H9 (cell line): ENCODE results near the gene KCTD16. TPM values are rescaled to one million over a fixed set of nuclear protein-coding genes. Genes with fewer than 3 reads are reported as not detected.

Experiments
- DNase-seq: peaks from one replicate; pipeline ENCODE4 v3.0.0-alpha.2; 2017
- H2AFZ ChIP-seq: one replicate; pipeline ENCODE4 v1.6.1; 2013; ENCODE audit warnings: mild to moderate bottlenecking, low read length, control low read depth, moderate library complexity
- H2AK5ac ChIP-seq: 2 replicates; pipeline ENCODE4 v1.6.1; 2013; ENCODE audit warnings: low read length, control low read depth, mixed read lengths; ENCODE audit not compliant: insufficient read length
- H2BK120ac ChIP-seq: one replicate; pipeline ENCODE4 v1.6.1; 2013; ENCODE audit warnings: low read depth, mild to moderate bottlenecking, low read length, control low read depth, inconsistent platforms; ENCODE audit not compliant: poor library complexity, severe bottlenecking
- H2BK12ac ChIP-seq: 2 replicates; pipeline ENCODE4 v1.6.1; 2013; ENCODE audit warnings: low read length, control low read depth, mixed read lengths, low read depth; ENCODE audit not compliant: insufficient read length
- H2BK15ac ChIP-seq: 2 replicates; pipeline ENCODE4 v1.6.1; 2013; ENCODE audit warnings: low read depth, low read length, control low read depth
- H2BK20ac ChIP-seq: one replicate; pipeline ENCODE4 v1.6.1; 2013; ENCODE audit warnings: low read depth, mild to moderate bottlenecking, low read length, control low read depth, inconsistent platforms; ENCODE audit not compliant: poor library complexity, severe bottlenecking
- H2BK5ac ChIP-seq: 2 replicates; pipeline ENCODE4 v1.6.1; 2013; ENCODE audit warnings: low read length, control low read depth, mixed read lengths; ENCODE audit not compliant: insufficient read length
- H3K14ac ChIP-seq: 2 replicates; pipeline ENCODE4 v1.6.1; 2013; ENCODE audit warnings: low read length, control low read depth; ENCODE audit not compliant: insufficient read depth
- H3K18ac ChIP-seq: 2 replicates; pipeline ENCODE4 v1.6.1; 2013; ENCODE audit warnings: low read depth, mild to moderate bottlenecking, mixed read lengths, low read length, control low read depth; ENCODE audit not compliant: insufficient read length
- H3K23ac ChIP-seq: 2 replicates; pipeline ENCODE4 v1.6.1; 2013; ENCODE audit warnings: low read length, control low read depth, mixed read lengths, low read depth; ENCODE audit not compliant: insufficient read length
- H3K23me2 ChIP-seq: 2 replicates; pipeline ENCODE4 v1.6.1; 2013; ENCODE audit warnings: low read depth, mild to moderate bottlenecking, mixed read lengths, low read length, control low read depth; ENCODE audit not compliant: insufficient read length, poor library complexity, severe bottlenecking
- H3K27ac ChIP-seq: 2 replicates; pipeline ENCODE4 v1.5.1; 2013; ENCODE audit warnings: low read length, control low read depth, mixed read lengths, low read depth; ENCODE audit not compliant: insufficient read length
- H3K27me3 ChIP-seq: 2 replicates; pipeline ENCODE4 v1.6.1; 2013; ENCODE audit warnings: low read length, control low read depth, inconsistent platforms; ENCODE audit not compliant: insufficient read depth
- H3K4ac ChIP-seq: 2 replicates; pipeline ENCODE4 v1.6.1; 2013; ENCODE audit warnings: low read depth, mild to moderate bottlenecking, control low read depth, inconsistent platforms, low read length, moderate library complexity
- H3K4me1 ChIP-seq: 2 replicates; pipeline ENCODE4 v1.6.1; 2013; ENCODE audit warnings: low read length, control low read depth, inconsistent platforms; ENCODE audit not compliant: insufficient read depth
- H3K4me2 ChIP-seq: 2 replicates; pipeline ENCODE4 v1.6.1; 2013; ENCODE audit warnings: low read length, control low read depth, mixed read lengths; ENCODE audit not compliant: insufficient read length, insufficient read depth
- H3K56ac ChIP-seq: 2 replicates; pipeline ENCODE4 v1.6.1; 2013; ENCODE audit warnings: low read depth, mild to moderate bottlenecking, mixed read lengths, low read length, control low read depth; ENCODE audit not compliant: insufficient read length
- H3K79me1 ChIP-seq: 2 replicates; pipeline ENCODE4 v1.6.1; 2013; ENCODE audit warnings: low read depth, mild to moderate bottlenecking, moderate library complexity, low read length, control low read depth, inconsistent platforms; ENCODE audit not compliant: insufficient read depth, poor library complexity, severe bottlenecking
- H3K79me2 ChIP-seq: 2 replicates; pipeline ENCODE4 v1.6.1; 2013; ENCODE audit warnings: low read length, control low read depth, inconsistent platforms; ENCODE audit not compliant: insufficient read depth
- H3K9ac ChIP-seq: 2 replicates; pipeline ENCODE4 v1.6.1; 2013; ENCODE audit warnings: low read length, control low read depth, mixed read lengths; ENCODE audit not compliant: insufficient read length; ENCODE audit errors: extremely low read depth
- H3K9me3 ChIP-seq: one replicate; pipeline ENCODE4 v1.6.1; 2013; ENCODE audit warnings: low read depth, low read length, inconsistent platforms; ENCODE audit not compliant: control insufficient read depth
- H3T11ph ChIP-seq: one replicate; pipeline ENCODE4 v1.6.1; 2013; ENCODE audit warnings: mild to moderate bottlenecking, low read length, control low read depth, inconsistent platforms
- H4K20me1 ChIP-seq: one replicate; pipeline ENCODE4 v1.6.1; 2013; ENCODE audit not compliant: control insufficient read depth, insufficient read length, insufficient read depth
- H4K5ac ChIP-seq: 2 replicates; pipeline ENCODE4 v1.6.1; 2013; ENCODE audit warnings: low read depth, mild to moderate bottlenecking, mixed read lengths, low read length, control low read depth; ENCODE audit not compliant: insufficient read length
- H4K8ac ChIP-seq: replicated peaks from 2 replicates; pipeline ENCODE4 v1.6.1; 2013; ENCODE audit warnings: low read length, control low read depth, mixed read lengths, low read depth; ENCODE audit not compliant: insufficient read length
- H4K91ac ChIP-seq: 2 replicates; pipeline ENCODE4 v1.6.1; 2013; ENCODE audit warnings: low read depth, mild to moderate bottlenecking, moderate library complexity, mixed read lengths, low read length, control low read depth; ENCODE audit not compliant: insufficient read length
- H3K27ac Mint-ChIP-seq, 3 experiments: 2 replicates in 2 of 3; 3 replicates in 1 of 3; pipeline ENCODE4 v1.8.0; 2020 to 2021; ENCODE audit warnings: mixed read lengths in 3 of 3, mild to moderate bottlenecking in 1 of 3, moderate library complexity in 1 of 3
- H3K27me3 Mint-ChIP-seq: 2 replicates; pipeline ENCODE4 v1.8.0; 2021; ENCODE audit warnings: low read depth, mild to moderate bottlenecking, moderate library complexity, mixed read lengths
- H3K36me3 Mint-ChIP-seq, 3 experiments: 2 replicates in 2 of 3; 3 replicates in 1 of 3; pipeline ENCODE4 v1.8.0; 2020 to 2021; ENCODE audit warnings: low read depth in 3 of 3, mixed read lengths in 3 of 3; ENCODE audit not compliant: insufficient read depth in 1 of 3
- H3K4me1 Mint-ChIP-seq, 2 experiments: 2 replicates each; pipeline ENCODE4 v1.8.0; 2020; ENCODE audit warnings: mixed read lengths in 2 of 2
- H3K4me3 Mint-ChIP-seq, 2 experiments: 2 replicates in 1 of 2; 3 replicates in 1 of 2; pipeline ENCODE4 v1.8.0; 2020 to 2021; ENCODE audit warnings: mild to moderate bottlenecking in 2 of 2, mixed read lengths in 2 of 2, moderate library complexity in 1 of 2
- H3K9me3 Mint-ChIP-seq, 2 experiments: 2 replicates in 1 of 2; 3 replicates in 1 of 2; pipeline ENCODE4 v1.8.0; 2020; ENCODE audit warnings: mild to moderate bottlenecking in 2 of 2, mixed read lengths in 2 of 2, moderate library complexity in 1 of 2
- total RNA-seq: library from RNA; stranded (reverse); gene quantifications from 2 replicates; pipeline ENCODE4 v1.2.1, GENCODE V29; 2021
- TF ChIP-seq, protein P1 (sequence below): fragments of 200-600 bp; sonication (generic); conservative IDR thresholded peaks from 3 replicates; pipeline ENCODE4 v1.8.0; 2021; ENCODE audit warnings: antibody characterized with exemption, mild to moderate bottlenecking

KCTD16 gene
- total RNA-seq, 1 experiment from 2014 or later, result 0.09 TPM

GRCh38 chr5:144481861-144482260 is 311.2 kb downstream of the KCTD16 start:
- H3K27ac ChIP-seq, result no peak overlapping the region
- H3K9me3 Mint-ChIP-seq, result no peaks in the 10 kb centered on the region
- H3K27ac Mint-ChIP-seq, result no peak overlapping the region
- no peak overlapping the region for H2BK12ac ChIP-seq
- H3K56ac ChIP-seq, result no peak overlapping the region
- H3K27me3 ChIP-seq, result no peaks in the 10 kb centered on the region
- H4K5ac ChIP-seq, result no peak overlapping the region
- H3K23ac ChIP-seq, result no peak overlapping the region
- no peaks in the 10 kb centered on the region for H4K20me1 ChIP-seq
- no peak overlapping the region for H2AK5ac ChIP-seq
- H2BK15ac ChIP-seq, result no peak overlapping the region
- no peak overlapping the region for H3K4me3 Mint-ChIP-seq
- TF ChIP-seq, protein P1, sequence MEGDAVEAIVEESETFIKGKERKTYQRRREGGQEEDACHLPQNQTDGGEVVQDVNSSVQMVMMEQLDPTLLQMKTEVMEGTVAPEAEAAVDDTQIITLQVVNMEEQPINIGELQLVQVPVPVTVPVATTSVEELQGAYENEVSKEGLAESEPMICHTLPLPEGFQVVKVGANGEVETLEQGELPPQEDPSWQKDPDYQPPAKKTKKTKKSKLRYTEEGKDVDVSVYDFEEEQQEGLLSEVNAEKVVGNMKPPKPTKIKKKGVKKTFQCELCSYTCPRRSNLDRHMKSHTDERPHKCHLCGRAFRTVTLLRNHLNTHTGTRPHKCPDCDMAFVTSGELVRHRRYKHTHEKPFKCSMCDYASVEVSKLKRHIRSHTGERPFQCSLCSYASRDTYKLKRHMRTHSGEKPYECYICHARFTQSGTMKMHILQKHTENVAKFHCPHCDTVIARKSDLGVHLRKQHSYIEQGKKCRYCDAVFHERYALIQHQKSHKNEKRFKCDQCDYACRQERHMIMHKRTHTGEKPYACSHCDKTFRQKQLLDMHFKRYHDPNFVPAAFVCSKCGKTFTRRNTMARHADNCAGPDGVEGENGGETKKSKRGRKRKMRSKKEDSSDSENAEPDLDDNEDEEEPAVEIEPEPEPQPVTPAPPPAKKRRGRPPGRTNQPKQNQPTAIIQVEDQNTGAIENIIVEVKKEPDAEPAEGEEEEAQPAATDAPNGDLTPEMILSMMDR, result no peak
- H3K18ac ChIP-seq, result no peak overlapping the region
- no peak overlapping the region for H2BK5ac ChIP-seq
- H3K4me2 ChIP-seq, result no peak overlapping the region
- H4K91ac ChIP-seq, result no peak overlapping the region
- H3K4me1 ChIP-seq, result no peaks in the 10 kb centered on the region
- no peaks in the 10 kb centered on the region for H3K36me3 Mint-ChIP-seq
- H3T11ph ChIP-seq, result no peak overlapping the region
- no peak overlapping the region for H3K4ac ChIP-seq
- no peaks in the 10 kb centered on the region for H3K23me2 ChIP-seq
- no peak for DNase-seq
- H4K8ac ChIP-seq, result no peak overlapping the region
- no peaks in the 10 kb centered on the region for H3K9me3 ChIP-seq
- no peak overlapping the region for H3K9ac ChIP-seq
- H3K4me1 Mint-ChIP-seq, result peaks cover 16 to 25% of the 10 kb centered on the region in 2 experiments
- H2BK20ac ChIP-seq, result no peak overlapping the region
- H3K27me3 Mint-ChIP-seq, result no peaks in the 10 kb centered on the region
- no peak overlapping the region for H2BK120ac ChIP-seq
- H3K14ac ChIP-seq, result no peak overlapping the region
- no peak overlapping the region for H2AFZ ChIP-seq
- H3K79me2 ChIP-seq, result no peaks in the 10 kb centered on the region
- H3K79me1 ChIP-seq, result no peaks in the 10 kb centered on the region
